GM12873 (cell line): Measurements from ENCODE around the gene DCLK1.

Experiments used
- CTCF ChIP-seq: IDR thresholded peaks from 2 replicates; pipeline ENCODE4 v1.5.1; 2012; ENCODE audit warnings: low read depth, mild to moderate bottlenecking, moderate library complexity, low read length, control low read depth; ENCODE audit not compliant: insufficient read depth; ENCODE audit errors: missing control alignments

The DCLK1 gene

GRCh38 chr13:36086117-36086516 is 45.1 kb downstream of the DCLK1 start:
- no peak for TF ChIP-seq CTCF

- TF ChIP-seq CTCF = no peak
Observed at GRCh38 chr13:36084131-36084530, 47.1 kb downstream of the DCLK1 start.

- no peak for TF ChIP-seq CTCF
Observed at GRCh38 chr13:36082806-36083205, 48.4 kb downstream of the DCLK1 start.

- TF ChIP-seq CTCF = no peak
Observed at GRCh38 chr13:36082396-36082795, 48.8 kb downstream of the DCLK1 start.

GRCh38 chr13:36076211-36076610 is 55.0 kb downstream of the DCLK1 start:
- no peak for TF ChIP-seq CTCF

GRCh38 chr13:36074659-36075058 is 56.5 kb downstream of the DCLK1 start:
- no peak for TF ChIP-seq CTCF

- TF ChIP-seq CTCF = no peak
Observed at GRCh38 chr13:36072152-36072935, 58.8 kb downstream of the DCLK1 start.
